Loucy (cell line): ENCODE results near the gene CCDC187.

Experiments used
- CTCF ChIP-seq: fragments of 200-600 bp; sonication (generic); conservative IDR thresholded peaks from 2 replicates; pipeline ENCODE4 v1.5.1; 2014; ENCODE audit warnings: mild to moderate bottlenecking, antibody characterized with exemption, low read length
- EZH2phosphoT487 ChIP-seq: fragments of 200-600 bp; IDR thresholded peaks from 2 replicates; pipeline ENCODE4 v1.6.1; 2018; ENCODE audit warnings: antibody characterized with exemption, mild to moderate bottlenecking, moderate library complexity, borderline replicate concordance

DNA sequence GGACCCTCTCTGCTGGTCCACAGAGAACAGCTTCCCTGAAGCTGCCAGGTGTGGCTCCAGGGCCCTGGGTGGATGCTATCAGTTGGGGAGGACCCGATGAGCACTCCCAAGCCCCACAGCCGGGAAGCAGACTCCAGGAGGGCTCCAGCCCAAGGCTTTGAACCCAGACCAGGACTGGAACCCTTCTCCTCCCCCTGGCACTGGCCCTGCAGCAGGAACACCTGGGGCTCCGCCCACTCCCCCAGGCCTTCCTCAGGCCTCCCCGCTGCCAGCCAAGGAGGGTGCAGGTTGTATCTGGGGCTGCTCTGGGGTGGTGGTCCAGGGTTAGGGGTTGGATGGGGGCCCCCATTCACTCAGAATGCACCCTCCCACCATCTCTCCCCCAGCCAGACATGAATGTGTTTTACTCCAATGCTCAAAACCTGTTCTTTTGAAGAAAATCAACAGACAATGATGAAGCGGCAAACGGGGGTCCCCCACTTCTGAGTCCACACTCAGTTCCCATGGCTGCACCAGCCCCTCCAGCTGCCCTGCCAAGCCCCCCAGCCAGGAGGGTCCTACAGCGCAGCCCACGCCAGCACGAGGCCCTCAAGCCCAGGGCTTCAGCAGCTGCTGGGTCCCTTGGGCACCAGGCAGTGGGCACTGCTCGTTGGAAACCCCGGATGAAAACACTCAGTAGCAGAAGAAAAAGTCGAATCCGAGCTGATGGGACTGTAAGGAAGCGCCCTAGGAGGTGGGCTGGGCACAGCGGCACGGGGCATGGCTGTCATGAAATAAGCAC is 23.2 kb downstream of the CCDC187 start:
- TF ChIP-seq CTCF (no peak), EZH2phosphoT487 (no peak)
